Fibroblast of villous mesenchyme (primary cell): Measurements from ENCODE around the gene SIX2. TPM values are rescaled to one million over a fixed set of nuclear protein-coding genes. Genes with fewer than 3 reads are reported as not detected.

ENCODE experiments used
- DNase-seq: peaks from one replicate; pipeline ENCODE4 v3.0.0-alpha.2; 2010; ENCODE audit warnings: low read depth
- H3K4me3 ChIP-seq: 2 replicates; pipeline ENCODE4 v1.5.1; 2011; ENCODE audit warnings: low read depth, mild to moderate bottlenecking, low read length
- CTCF ChIP-seq: IDR thresholded peaks from 2 replicates; pipeline ENCODE4 v1.5.1; 2012; ENCODE audit warnings: low read depth, mild to moderate bottlenecking, low read length; ENCODE audit not compliant: insufficient read depth
- total RNA-seq: library from RNA; depleted of rRNA; stranded (reverse); fragments of >200 nt; gene quantifications from 2 replicates; pipeline ENCODE4 v1.2.3, GENCODE V29; 2012

SIX2 gene
- total RNA-seq, 1 donor: under 0.01 TPM

DNA sequence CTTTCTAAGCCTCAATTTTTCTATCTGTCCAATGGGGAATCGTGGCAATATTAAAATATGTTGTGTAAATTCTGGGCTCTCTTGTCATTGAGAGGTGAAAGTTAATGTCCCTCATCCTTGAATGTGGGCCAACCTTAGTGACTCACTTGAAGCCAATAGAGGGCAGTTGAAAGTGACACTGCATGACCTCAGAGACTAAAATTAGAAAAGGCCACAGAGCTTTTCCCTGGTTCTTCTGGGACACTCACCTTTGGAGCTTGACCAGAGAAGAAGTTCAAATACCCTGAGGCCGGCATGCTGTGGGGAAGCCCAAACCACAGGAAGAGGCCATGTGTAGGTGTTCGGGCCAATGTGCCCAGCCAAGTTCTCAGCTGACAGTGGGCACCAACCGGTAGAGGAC lies 24.1 kb upstream of the SIX2 start:
- no peak for DNase-seq
- H3K4me3 ChIP-seq: no peak overlapping the region
- TF ChIP-seq CTCF: no peak

- no peak for TF ChIP-seq CTCF
- DNase-seq: no peak
- no peak overlapping the region for H3K4me3 ChIP-seq
These were observed 21.8 kb upstream of the SIX2 start for GRCh38 chr2:45031028-45031427.

DNA sequence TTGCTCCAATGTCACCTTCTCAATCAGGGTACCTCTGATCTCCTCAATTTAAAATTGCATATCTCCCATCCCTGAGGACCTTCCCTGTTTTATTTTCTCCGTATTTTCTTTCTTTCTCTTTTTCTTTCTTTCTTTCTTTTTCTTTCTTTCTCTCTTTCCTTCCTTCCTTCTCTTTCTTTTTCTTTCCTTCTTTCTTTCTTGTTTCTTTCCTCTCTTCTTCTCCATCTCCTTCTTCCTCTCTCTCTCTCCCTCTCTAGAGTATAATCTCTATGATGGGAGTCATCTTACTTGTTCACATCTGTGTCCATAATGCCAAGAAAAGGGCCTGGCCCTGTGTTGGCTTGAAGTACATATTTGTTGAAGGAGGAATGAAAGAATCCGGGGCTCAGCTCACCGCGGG lies 21.3 kb upstream of the SIX2 start:
- TF ChIP-seq CTCF: no peak
- DNase-seq: no peak
- H3K4me3 ChIP-seq: no peak overlapping the region

- DNase-seq: no peak
- H3K4me3 ChIP-seq: no peak overlapping the region
- TF ChIP-seq CTCF: no peak
These were observed 20.0 kb upstream of the SIX2 start for GRCh38 chr2:45029215-45029614.

DNA sequence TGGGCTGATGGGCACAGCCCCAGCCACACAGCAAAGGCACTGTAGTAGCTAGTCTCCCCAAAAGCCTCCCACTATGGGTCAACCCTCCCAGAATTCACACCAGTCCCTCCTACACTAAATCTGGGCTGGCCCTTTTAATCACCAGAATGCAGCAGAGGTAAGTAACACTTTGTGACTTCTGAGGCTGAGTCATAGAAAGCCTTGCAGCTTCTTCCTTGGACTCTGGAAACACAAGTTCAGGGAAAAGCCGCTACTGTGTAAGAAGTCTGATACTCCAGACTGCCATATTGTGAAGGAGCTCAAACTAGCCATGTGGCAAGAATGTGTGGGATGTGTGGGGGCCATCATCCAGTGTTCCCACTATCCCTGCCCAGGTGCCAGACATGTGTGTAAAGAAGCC lies 19.0 kb upstream of the SIX2 start:
- peak; percentile 18 for DNase-seq
- H3K4me3 ChIP-seq: no peak overlapping the region
- TF ChIP-seq CTCF: no peak

DNA sequence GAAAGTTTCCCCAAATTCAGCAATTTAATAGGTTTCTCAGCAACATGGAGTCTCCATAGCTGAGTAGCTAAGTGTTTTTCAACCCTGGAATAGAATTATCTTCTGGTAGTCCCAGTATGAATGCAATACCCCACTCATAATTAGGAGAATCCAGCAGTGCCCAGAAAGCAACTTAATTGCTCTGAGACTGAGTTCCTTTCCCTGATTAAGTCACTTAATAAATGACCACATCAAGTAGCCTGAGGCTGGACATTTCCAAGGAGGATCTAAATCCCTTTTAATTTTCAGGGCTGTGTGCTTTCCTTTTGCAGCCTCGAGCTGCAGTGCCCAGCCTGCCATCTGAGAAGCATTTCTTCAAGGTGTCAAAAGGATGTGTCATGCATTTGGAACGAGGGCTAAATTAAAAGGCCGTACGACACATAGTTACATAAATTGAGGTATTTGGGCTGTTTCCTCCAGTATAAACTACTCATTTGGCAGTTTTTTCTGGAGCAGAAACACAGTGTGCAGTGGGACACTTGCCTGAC lies 17.7 kb upstream of the SIX2 start:
- no peak for TF ChIP-seq CTCF
- DNase-seq: no peak
- no peak overlapping the region for H3K4me3 ChIP-seq

- H3K4me3 ChIP-seq: no peak overlapping the region
- DNase-seq: peak; percentile 75
- TF ChIP-seq CTCF: no peak
These were observed 15.5 kb upstream of the SIX2 start for GRCh38 chr2:45024600-45025291.
